ENCODE results near the gene DKC1.
A peak's percentile ranks its signal among the peaks of the same experiment; 100 is the strongest.

The DKC1 gene

GRCh38 chrX:154804957-154805695, 42.5 kb downstream of the DKC1 start, which contains the start of gene MPP1 (continued):
- TF ChIP-seq ZNF670 (tag by site-specific recombination; IDR thresholded peaks at IDR 0.05; ENCODE audit: low read depth) = no peak
- no peak for TF ChIP-seq ZNF785 (tag by site-specific recombination; IDR thresholded peaks at IDR 0.05)
- no peak for TF ChIP-seq OVOL3 (tag by site-specific recombination; IDR thresholded peaks at IDR 0.05)
- no peak for TF ChIP-seq ZNF664 (tag by site-specific recombination; IDR thresholded peaks at IDR 0.05)
- peak; percentile 82 for TF ChIP-seq SP2 (tag by site-specific recombination; IDR thresholded peaks at IDR 0.05)
- TF ChIP-seq, protein P1, sequence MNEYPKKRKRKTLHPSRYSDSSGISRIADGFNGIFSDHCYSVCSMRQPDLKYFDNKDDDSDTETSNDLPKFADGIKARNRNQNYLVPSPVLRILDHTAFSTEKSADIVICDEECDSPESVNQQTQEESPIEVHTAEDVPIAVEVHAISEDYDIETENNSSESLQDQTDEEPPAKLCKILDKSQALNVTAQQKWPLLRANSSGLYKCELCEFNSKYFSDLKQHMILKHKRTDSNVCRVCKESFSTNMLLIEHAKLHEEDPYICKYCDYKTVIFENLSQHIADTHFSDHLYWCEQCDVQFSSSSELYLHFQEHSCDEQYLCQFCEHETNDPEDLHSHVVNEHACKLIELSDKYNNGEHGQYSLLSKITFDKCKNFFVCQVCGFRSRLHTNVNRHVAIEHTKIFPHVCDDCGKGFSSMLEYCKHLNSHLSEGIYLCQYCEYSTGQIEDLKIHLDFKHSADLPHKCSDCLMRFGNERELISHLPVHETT (tag by site-specific recombination; IDR thresholded peaks at IDR 0.05) = no peak
- 0 out of 2 replicates have a peak, but pooled peaks have one; percentile 7 for TF ChIP-seq IKZF3 (tag by site-specific recombination; IDR thresholded peaks at IDR 0.05)
- TF ChIP-seq SCRT1 (tag by site-specific recombination; IDR thresholded peaks at IDR 0.05; ENCODE audit: borderline replicate concordance) = no peak
- TF ChIP-seq ZBTB21 (tag by site-specific recombination; IDR thresholded peaks at IDR 0.05) = no peak
- TF ChIP-seq TCF7L2 (IDR thresholded peaks at IDR 0.05; ENCODE audit: borderline replicate concordance, low read depth, low read length) = no peak
- TF ChIP-seq MYNN (tag by site-specific recombination; IDR thresholded peaks at IDR 0.05; ENCODE audit: borderline replicate concordance) = no peak
- TF ChIP-seq ZNF274 (IDR thresholded peaks at IDR 0.05; ENCODE audit: low read length) = no peak
- no peak for TF ChIP-seq ZNF274 (tag by site-specific recombination; IDR thresholded peaks at IDR 0.05; ENCODE audit: borderline replicate concordance)
- no peak for TF ChIP-seq KLF16 (tag by site-specific recombination; IDR thresholded peaks at IDR 0.05)
- no peak for TF ChIP-seq OSR2 (tag by site-specific recombination; IDR thresholded peaks at IDR 0.05)
- TF ChIP-seq ZBTB20 (tag by site-specific recombination; IDR thresholded peaks at IDR 0.05) = peak; percentile 96
- TF ChIP-seq HOXD13 (CRISPR knock-in tag; IDR thresholded peaks at IDR 0.05; ENCODE audit: borderline replicate concordance) = no peak
- no peak for TF ChIP-seq ZNF169 (tag by site-specific recombination; IDR thresholded peaks at IDR 0.05)
- TF ChIP-seq GLI4 (tag by site-specific recombination; IDR thresholded peaks at IDR 0.05) = no peak
- no peak for TF ChIP-seq ZNF157 (tag by site-specific recombination; IDR thresholded peaks at IDR 0.05)
- no peak for TF ChIP-seq BCL6B (tag by site-specific recombination; IDR thresholded peaks at IDR 0.05)
- TF ChIP-seq SCRT2 (tag by site-specific recombination; IDR thresholded peaks at IDR 0.05) = no peak
- TF ChIP-seq ZNF341 (tag by site-specific recombination; IDR thresholded peaks at IDR 0.05; ENCODE audit: low read depth) = 0 out of 2 replicates have a peak, but pooled peaks have one; percentile 32
- TF ChIP-seq ZNF555 (tag by site-specific recombination; conservative IDR thresholded peaks at IDR 0.05) = no peak
- TF ChIP-seq ZNF223 (tag by site-specific recombination; IDR thresholded peaks at IDR 0.05) = no peak
- no peak for TF ChIP-seq ZNF645 (tag by site-specific recombination; IDR thresholded peaks at IDR 0.05)
- TF ChIP-seq ZNF610 (tag by site-specific recombination; IDR thresholded peaks at IDR 0.05; ENCODE audit: borderline replicate concordance) = no peak
